K562 (cell line): Measurements from ENCODE around the gene NOP14.

Experiments used
- MAFK ChIP-seq: IDR thresholded peaks from 2 replicates; pipeline ENCODE4 v1.6.1; 2011; ENCODE audit warnings: low read length, improper control_type of control experiment
- RCOR1 ChIP-seq, 2 experiments: IDR thresholded peaks; 2 replicates each; pipeline ENCODE4 v1.6.1; 2012; ENCODE audit warnings: low read depth in 2 of 2, low read length in 2 of 2, borderline replicate concordance in 1 of 2, improper control_type of control experiment in 1 of 2

DNA sequence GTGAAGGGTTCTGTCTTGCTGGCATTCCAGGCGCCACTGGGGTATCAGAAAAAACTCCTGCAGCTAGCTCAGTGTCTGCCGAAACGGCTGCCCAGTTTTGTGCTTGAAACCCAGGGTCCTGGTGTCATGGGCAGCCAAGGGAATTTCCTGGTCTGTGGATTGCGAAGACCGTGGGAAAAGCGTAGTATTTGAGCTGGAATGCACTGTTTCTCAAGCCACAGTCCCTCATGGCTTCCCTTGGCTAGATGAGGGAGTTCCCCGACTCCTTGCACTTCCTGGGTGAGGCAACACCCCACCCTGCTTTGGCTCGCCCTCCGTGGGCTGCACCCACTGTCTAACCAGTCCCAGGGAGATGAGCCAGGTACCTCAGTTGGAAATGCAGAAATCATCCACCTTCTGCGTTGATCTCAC is 40.1 kb downstream of the NOP14 start:
- TF ChIP-seq MAFK (no peak), RCOR1 (IDR thresholded peaks at IDR 0.05; ENCODE audit: borderline replicate concordance in 1 of 2, low read depth in 2 of 2, low read length in 2 of 2) (no peak)
